Loucy (cell line): ENCODE data around the gene ELMO1.

ENCODE experiments used
- H2AFZ ChIP-seq: fragments of 200-600 bp; sonication (generic); 2 replicates; pipeline ENCODE4 v1.6.0; 2016; ENCODE audit warnings: antibody characterized with exemption, mild to moderate bottlenecking, low read length, moderate library complexity
- H3F3A ChIP-seq: fragments of 200-600 bp; 2 replicates; pipeline ENCODE4 v1.6.0; 2016; ENCODE audit warnings: antibody characterized with exemption, low read depth, mild to moderate bottlenecking
- H3K27me3 ChIP-seq: fragments of 200-600 bp; sonication (generic); 2 replicates; pipeline ENCODE4 v1.6.1; 2014; ENCODE audit warnings: low read length, mild to moderate bottlenecking; ENCODE audit not compliant: insufficient read depth, poor library complexity, severe bottlenecking
- H3K36me3 ChIP-seq: fragments of 200-600 bp; sonication (generic); 2 replicates; pipeline ENCODE4 v1.6.1; 2016; ENCODE audit warnings: low read length; ENCODE audit not compliant: insufficient read depth
- H3K4me1 ChIP-seq: fragments of 200-600 bp; sonication (generic); 2 replicates; pipeline ENCODE4 v1.5.1; 2014; ENCODE audit warnings: low read length, mild to moderate bottlenecking; ENCODE audit not compliant: insufficient read depth, poor library complexity, severe bottlenecking
- H3K4me2 ChIP-seq: fragments of 200-600 bp; sonication (generic); 2 replicates; pipeline ENCODE4 v1.6.0; 2014; ENCODE audit warnings: antibody characterized with exemption, low read length, low read depth, mild to moderate bottlenecking; ENCODE audit not compliant: poor library complexity, severe bottlenecking
- H3K4me3 ChIP-seq: fragments of 200-600 bp; sonication (generic); 2 replicates; pipeline ENCODE4 v1.5.1; 2014; ENCODE audit warnings: low read length, mild to moderate bottlenecking, mixed read lengths; ENCODE audit not compliant: poor library complexity, severe bottlenecking
- H3K79me2 ChIP-seq: fragments of 200-600 bp; sonication (generic); 2 replicates; pipeline ENCODE4 v1.6.1; 2014; ENCODE audit warnings: low read length; ENCODE audit not compliant: insufficient read depth
- H3K9ac ChIP-seq: fragments of 200-600 bp; sonication (generic); 2 replicates; pipeline ENCODE4 v1.6.0; 2014; ENCODE audit warnings: mild to moderate bottlenecking, low read depth, low read length, moderate library complexity; ENCODE audit not compliant: poor library complexity, severe bottlenecking
- H3K9me2 ChIP-seq: fragments of 200-600 bp; sonication (generic); replicated peaks from 2 replicates; pipeline ENCODE4 v1.6.1; 2016; ENCODE audit warnings: low read depth, low read length, mixed read lengths
- H3K9me3 ChIP-seq: fragments of 200-600 bp; sonication (generic); 2 replicates; pipeline ENCODE4 v1.6.1; 2014; ENCODE audit warnings: mild to moderate bottlenecking, antibody characterized with exemption, low read length, low read depth; ENCODE audit not compliant: insufficient read depth
- H4K20me1 ChIP-seq: fragments of 200-600 bp; sonication (generic); 2 replicates; pipeline ENCODE4 v1.6.0; 2014; ENCODE audit warnings: antibody characterized with exemption, low read length, mild to moderate bottlenecking; ENCODE audit not compliant: insufficient read depth, poor library complexity, severe bottlenecking
- EZH2phosphoT487 ChIP-seq: fragments of 200-600 bp; IDR thresholded peaks from 2 replicates; pipeline ENCODE4 v1.6.1; 2018; ENCODE audit warnings: antibody characterized with exemption, mild to moderate bottlenecking, moderate library complexity, borderline replicate concordance
- TF ChIP-seq, protein P1 (sequence below): fragments of 200-600 bp; sonication (generic); conservative IDR thresholded peaks from 2 replicates; pipeline ENCODE4 v1.5.1; 2014; ENCODE audit warnings: mild to moderate bottlenecking, antibody characterized with exemption, low read length

The ELMO1 gene

DNA sequence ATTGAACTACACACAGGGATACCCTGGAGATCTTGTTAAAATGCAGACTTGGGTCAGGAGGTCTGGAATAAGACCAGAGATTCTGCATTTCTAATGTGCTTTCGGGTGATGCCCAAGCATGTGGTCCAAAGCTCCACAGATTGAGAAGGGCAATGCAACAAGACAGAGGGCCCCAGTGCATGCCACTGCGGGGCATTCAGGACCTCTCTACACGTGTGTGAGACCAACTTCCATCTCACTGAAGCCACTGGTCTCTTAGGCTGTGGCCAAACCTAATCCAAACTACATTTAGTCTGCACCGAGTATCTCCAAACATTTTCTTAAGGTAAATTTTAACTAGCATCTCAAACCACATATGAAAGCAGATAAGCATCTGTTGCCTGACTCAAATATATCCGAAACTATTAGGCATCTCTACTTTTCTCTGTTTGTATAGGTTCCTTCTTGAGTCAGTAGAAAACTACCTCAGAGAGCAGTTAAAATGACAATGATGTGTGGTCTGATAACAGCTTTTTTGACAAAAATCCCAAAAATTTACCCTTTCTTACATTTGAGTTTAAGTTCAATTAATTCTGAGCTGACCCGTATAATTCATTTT lies 107.5 kb downstream of the ELMO1 start:
- peaks cover 79% of the 10 kb centered on the region for H3K79me2 ChIP-seq
- H4K20me1 ChIP-seq, result peaks cover 44% of the 10 kb centered on the region
- no peaks in the 10 kb centered on the region for H3K9me3 ChIP-seq
- peaks cover 7% of the 10 kb centered on the region for H3K36me3 ChIP-seq
- H3F3A ChIP-seq, result peaks cover 14% of the 10 kb centered on the region
- H3K9ac ChIP-seq, result peak overlapping the region; percentile 84
- no peak overlapping the region for H2AFZ ChIP-seq
- no peak for TF ChIP-seq EZH2phosphoT487
- TF ChIP-seq, protein P1, sequence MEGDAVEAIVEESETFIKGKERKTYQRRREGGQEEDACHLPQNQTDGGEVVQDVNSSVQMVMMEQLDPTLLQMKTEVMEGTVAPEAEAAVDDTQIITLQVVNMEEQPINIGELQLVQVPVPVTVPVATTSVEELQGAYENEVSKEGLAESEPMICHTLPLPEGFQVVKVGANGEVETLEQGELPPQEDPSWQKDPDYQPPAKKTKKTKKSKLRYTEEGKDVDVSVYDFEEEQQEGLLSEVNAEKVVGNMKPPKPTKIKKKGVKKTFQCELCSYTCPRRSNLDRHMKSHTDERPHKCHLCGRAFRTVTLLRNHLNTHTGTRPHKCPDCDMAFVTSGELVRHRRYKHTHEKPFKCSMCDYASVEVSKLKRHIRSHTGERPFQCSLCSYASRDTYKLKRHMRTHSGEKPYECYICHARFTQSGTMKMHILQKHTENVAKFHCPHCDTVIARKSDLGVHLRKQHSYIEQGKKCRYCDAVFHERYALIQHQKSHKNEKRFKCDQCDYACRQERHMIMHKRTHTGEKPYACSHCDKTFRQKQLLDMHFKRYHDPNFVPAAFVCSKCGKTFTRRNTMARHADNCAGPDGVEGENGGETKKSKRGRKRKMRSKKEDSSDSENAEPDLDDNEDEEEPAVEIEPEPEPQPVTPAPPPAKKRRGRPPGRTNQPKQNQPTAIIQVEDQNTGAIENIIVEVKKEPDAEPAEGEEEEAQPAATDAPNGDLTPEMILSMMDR, result no peak
- H3K27me3 ChIP-seq, result no peaks in the 10 kb centered on the region
- H3K4me1 ChIP-seq, result peaks cover 70% of the 10 kb centered on the region
- peak overlapping the region; percentile 87 for H3K4me2 ChIP-seq
- H3K9me2 ChIP-seq, result no peaks in the 10 kb centered on the region
- H3K4me3 ChIP-seq, result peak overlapping the region; percentile 90

DNA sequence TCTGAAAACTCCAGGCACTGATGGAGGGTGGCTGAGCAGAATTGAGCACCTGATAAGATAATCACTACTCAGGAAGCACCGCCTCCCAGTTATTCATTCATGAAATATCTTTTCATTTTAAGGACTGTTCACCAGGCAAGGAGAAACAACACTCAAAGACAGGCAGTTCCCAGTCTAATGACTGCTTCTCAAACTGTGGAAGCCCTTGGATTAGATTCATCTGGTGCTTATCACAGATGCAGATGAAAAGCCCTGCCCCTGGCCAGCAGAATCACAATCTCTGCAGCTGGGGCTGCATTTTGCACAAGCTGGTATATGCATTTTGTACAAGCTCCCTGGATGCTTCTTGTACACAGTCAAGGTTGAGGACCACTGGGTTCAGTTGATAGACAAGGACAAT lies 109.7 kb downstream of the ELMO1 start:
- peaks cover 86% of the 10 kb centered on the region for H3K79me2 ChIP-seq

DNA sequence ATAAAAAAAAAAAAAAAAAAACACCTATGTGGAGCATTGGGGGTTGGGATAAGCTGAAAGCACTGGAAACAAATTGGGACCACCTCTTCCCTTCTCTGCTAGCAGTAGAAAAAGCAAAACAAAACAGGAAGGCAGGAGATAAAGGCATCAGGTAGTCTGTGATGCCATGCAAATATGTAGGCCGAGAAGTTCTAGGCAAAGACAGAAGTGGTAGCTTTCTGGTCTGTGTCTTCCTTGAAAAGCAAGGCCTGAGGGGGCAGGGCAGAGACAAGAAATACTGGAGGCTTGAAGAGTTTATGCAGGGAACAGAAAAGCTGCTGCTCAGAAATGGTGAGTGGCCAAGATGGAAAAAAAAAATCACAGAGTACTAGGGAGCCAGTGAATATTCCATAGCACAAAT lies 111.1 kb downstream of the ELMO1 start:
- peaks cover 100% of the 10 kb centered on the region for H3K79me2 ChIP-seq
- H3K4me2 ChIP-seq, result peak overlapping the region; percentile 87
- no peaks in the 10 kb centered on the region for H3K9me2 ChIP-seq
- no peaks in the 10 kb centered on the region for H3K9me3 ChIP-seq
- peaks cover 4% of the 10 kb centered on the region; the same call in 1 of the 2 replicates for H3F3A ChIP-seq
- H2AFZ ChIP-seq, result no peak overlapping the region
- H4K20me1 ChIP-seq, result peaks cover 63% of the 10 kb centered on the region
- TF ChIP-seq EZH2phosphoT487, result no peak
- TF ChIP-seq, protein P1, result no peak
- H3K4me3 ChIP-seq, result peak overlapping the region; percentile 7
- H3K4me1 ChIP-seq, result peaks cover 69% of the 10 kb centered on the region
- no peaks in the 10 kb centered on the region for H3K27me3 ChIP-seq
- H3K36me3 ChIP-seq, result peaks cover 10% of the 10 kb centered on the region
- no peak overlapping the region for H3K9ac ChIP-seq

More for the DNA sequence above, 109.7 kb downstream of the ELMO1 start:
- H3K9ac ChIP-seq, result peak overlapping the region; percentile 50
- H3K9me3 ChIP-seq, result no peaks in the 10 kb centered on the region
- TF ChIP-seq, protein P1, result no peak
- no peak for TF ChIP-seq EZH2phosphoT487
- peaks cover 55% of the 10 kb centered on the region for H4K20me1 ChIP-seq
- no peaks in the 10 kb centered on the region for H3K27me3 ChIP-seq
- peak overlapping the region; percentile 90 for H3K4me3 ChIP-seq
- no peaks in the 10 kb centered on the region for H3K9me2 ChIP-seq
- peaks cover 7% of the 10 kb centered on the region for H3K36me3 ChIP-seq
- H3K4me2 ChIP-seq, result peak overlapping the region; percentile 87
- no peak overlapping the region for H2AFZ ChIP-seq
- H3K4me1 ChIP-seq, result peaks cover 69% of the 10 kb centered on the region
- H3F3A ChIP-seq, result peaks cover 10% of the 10 kb centered on the region; the same call in 1 of the 2 replicates
